NK-92 treated with Interleukin-12 subunit alpha and Interleukin-12 subunit beta, amount 100 ng/mL, for 24 hours (cell line): ENCODE results near the gene CCDC33.
A peak's percentile ranks its signal among the peaks of the same experiment; 100 is the strongest.

Experiments
- DNase-seq: peaks from one replicate; lab custom pipeline; 2025; lab: John Stamatoyannopoulos, UW

Gene CCDC33

DNA sequence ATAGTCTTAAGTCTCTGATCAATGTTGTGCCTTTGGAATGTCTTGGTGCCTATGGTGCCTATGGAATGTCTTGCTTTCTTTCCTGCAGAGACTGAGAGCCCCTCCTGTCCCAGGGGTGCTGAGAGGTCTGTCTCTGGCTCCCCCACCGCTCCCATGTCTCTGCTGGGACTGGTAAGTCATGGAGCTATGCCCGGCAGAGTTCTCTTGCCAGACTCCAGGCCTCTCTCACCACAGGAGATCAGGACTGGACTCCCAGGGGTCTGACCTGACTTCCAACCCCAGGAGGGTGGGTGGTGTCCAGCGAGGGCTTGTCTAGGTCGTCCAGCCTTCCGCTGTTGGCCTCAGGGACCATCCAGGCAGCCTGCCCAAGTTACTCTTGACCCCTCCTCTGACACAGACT, 145.4 kb downstream of the CCDC33 start:
- DNase-seq = no peak

DNA sequence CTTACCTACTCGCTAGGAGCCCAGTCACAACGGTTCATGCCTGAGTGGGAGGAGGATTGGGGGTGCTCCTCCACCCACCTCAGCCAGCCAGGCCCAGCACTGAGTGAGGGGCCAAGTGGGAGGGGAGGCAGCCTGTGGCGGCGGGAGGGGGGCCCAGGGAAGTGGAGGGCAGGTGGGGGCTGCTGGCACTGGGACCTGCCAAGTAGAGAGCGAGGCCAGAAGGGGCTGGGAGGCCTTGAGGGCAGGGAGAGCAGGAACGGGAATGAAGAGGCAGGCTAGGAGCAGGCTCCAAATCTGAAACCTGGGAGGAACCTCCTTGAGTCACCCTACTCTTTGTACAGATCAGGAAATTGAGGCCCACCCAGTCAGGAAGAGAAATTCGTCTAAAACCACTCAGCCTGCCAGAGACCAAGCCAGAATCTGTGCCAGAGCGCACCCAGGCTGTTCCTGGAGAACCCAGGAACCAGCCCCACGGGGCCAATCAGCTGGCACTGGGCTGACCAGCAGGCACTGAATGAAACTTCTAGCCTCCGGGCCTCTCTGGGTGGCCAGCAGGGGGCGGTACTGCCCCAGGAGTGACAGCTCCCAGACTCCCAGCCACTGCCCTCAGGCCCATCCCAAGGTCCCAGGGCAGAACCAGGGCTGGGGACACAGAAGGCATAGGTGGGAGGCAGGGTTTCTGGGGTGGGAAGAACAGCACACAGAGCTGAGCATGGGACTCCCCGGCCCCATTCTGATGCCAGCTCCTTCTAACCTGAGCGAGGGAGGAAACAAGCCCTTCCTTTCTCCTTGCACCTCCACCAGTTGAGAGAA, 146.1 kb downstream of the CCDC33 start:
- DNase-seq = peak; percentile 76

DNA sequence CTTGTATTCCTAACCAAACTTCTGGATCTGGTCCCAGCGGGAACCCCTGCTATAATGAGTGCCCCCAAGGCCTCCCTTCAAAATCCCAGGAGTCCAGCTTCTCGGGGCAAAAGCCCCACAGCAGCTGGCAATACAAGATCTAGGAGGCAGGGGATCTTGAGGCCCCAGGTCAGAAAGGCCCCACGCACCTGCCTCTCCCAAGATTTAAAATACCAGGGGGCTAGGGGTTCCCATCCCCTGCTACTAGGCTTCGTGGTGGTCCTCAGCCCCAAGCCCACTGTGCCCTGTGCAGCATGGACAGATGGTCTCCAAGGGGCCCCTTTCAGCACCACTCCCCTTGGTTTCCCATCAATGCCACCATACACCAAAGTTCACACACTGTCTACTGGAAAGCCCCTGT, 147.2 kb downstream of the CCDC33 start:
- DNase-seq = no peak

DNA sequence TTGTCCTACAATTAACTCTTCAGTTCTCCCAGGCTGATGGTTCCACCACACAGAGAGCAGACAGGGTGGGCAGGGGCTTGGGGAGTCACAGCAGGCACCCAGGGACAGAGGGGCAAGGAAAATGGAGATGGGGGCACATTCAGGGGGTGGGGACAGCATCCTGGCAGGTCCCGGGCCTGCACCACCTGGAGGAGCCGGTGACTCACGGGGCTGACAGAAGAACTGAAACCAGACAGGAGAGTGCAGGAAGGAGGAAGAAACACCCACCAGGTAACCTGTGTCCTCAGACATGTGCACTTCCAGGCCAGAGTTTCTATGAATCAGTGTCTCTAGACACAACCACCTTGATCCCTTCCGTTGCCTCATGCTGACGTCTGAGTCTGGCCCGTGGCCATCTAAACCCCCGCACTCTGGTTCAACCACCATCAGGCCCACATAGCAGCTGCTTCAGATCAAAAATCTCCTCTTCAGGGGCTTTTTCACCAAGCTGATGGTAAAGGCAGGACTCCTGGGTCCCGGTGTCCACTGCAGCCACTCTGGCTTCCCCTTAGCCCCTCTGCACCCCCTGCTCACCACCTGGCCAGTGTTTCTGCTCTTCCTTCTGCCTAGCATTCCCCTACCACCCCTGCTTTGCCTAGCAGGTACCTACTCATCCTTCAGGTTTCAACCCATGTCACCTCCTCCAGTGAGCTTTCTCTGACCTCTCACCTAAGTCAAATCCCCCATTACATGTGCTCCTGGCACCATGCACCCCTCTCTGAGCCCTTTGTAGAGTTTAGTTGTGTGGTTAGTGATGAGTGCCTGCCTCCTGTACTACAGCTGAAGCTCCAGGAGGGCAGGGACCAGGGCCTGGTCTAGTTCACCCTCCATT, 147.8 kb downstream of the CCDC33 start:
- DNase-seq = peak; percentile 57

DNA sequence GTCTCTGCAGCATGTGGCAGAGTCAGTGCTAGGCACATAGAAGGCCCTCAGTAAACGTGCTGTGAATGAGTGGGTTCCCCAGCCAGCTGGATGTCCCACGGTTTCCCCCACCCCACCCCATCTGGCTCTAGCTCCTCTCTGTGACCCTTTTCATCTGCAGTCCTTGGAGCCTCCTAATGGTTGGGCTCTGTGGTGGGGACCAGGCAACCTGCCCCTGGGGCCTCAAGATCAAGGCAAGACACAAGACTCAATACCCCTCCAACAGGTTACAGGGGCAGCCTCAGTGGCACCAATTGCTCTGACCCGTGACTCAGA, 148.4 kb downstream of the CCDC33 start:
- no peak for DNase-seq

DNA sequence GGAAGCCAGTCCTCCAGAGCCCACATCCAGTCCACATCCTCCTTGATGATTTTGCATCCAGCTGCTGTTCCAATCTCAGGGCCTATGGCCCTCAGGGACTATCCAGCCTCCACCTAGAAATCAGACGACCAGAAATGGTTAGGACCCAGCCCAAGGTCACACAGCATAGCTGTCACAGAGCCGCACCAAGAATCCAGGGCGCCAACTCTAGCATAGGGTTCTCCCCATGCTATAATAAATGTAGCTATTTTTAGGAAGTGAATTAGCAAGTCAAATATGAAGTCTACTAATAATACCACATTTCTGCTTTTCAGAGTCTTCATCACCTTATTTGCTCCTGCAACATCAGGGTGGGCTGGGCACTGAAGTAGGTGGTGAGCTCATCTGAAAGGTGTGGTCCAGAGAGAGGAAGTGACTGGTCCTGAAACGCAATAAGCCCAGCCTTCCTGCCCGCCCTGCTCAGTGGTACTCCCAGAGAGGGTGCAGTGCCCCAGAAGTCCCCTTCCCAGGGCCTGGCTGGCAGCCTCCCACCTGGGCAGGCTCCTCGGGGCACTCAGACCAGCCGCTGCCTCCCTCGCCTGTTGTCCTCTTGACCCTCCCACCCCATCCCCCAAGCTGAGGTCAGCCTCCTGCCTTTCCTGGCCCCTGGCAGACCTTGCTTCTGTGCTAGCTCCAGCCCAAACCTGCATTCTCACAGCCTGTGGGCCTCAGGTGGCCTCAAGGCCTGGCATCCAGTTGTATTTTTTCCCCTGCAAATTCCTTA, 148.9 kb downstream of the CCDC33 start:
- peak; percentile 72 for DNase-seq

DNA sequence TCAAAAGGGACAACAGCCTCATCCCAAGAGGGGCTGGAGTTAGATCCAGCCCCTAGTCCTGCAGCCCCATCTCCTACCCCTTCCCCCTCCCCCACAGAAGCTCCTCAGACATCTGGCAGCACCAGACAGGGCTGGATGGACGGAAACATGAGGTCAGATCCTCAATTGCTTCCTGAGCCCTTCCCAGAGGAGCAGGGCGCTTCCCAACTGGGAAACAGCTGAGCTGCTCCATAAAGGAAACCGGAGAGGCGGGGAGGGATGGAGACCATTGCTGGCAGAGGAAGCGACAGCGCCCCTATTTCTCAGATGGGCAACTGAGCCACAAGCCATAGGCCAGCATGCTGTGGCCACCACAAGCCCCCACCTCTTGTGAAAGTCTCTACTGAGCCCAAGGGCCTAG, 149.6 kb downstream of the CCDC33 start:
- no peak for DNase-seq
